Prostate gland (tissue), 2 donors: ENCODE data around the gene SPAG9.

Experiments
- POLR2A ChIP-seq: fragments of 450-650 bp; IDR thresholded peaks from one replicate; pipeline ENCODE4 v1.6.1; 2016; ENCODE audit warnings: antibody characterized with exemption, mild to moderate bottlenecking
- POLR2AphosphoS5 ChIP-seq: sonication (generic); formaldehyde crosslinking; IDR thresholded peaks from one replicate; pipeline ENCODE4 v1.6.1; 2017; ENCODE audit warnings: antibody characterized with exemption
- TF ChIP-seq, protein P1 (sequence below), 4 experiments: fragments of 200-600 bp in 2 of 4; fragments of 450-650 bp in 2 of 4; sonication (generic) in 2 of 4; IDR thresholded peaks; 1 replicate in 3 of 4; 2 replicates in 1 of 4; pipeline ENCODE4 v1.5.1; 2016 to 2019; ENCODE audit warnings: antibody characterized with exemption in 4 of 4, mild to moderate bottlenecking in 2 of 4, moderate library complexity in 2 of 4

DNA sequence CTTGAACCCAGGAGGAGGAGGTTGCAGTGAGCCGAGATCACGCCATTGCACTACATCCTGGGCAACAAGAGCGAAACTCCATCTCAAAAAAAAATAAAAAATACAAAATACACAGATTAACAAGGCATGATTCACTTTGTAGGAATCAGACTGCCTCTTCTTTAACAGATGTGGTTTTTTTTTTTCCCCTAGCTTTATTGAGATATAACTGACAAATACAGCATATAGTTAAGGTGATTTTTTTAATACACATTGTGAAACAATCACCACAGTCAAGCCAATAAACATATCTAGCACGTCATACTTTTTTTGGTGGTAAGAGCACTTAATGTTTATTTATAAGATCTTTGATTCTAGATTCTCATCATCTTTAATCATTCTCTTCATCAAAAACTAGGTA, 87.8 kb downstream of the SPAG9 start:
- TF ChIP-seq POLR2A, result no peak
- TF ChIP-seq, protein P1, sequence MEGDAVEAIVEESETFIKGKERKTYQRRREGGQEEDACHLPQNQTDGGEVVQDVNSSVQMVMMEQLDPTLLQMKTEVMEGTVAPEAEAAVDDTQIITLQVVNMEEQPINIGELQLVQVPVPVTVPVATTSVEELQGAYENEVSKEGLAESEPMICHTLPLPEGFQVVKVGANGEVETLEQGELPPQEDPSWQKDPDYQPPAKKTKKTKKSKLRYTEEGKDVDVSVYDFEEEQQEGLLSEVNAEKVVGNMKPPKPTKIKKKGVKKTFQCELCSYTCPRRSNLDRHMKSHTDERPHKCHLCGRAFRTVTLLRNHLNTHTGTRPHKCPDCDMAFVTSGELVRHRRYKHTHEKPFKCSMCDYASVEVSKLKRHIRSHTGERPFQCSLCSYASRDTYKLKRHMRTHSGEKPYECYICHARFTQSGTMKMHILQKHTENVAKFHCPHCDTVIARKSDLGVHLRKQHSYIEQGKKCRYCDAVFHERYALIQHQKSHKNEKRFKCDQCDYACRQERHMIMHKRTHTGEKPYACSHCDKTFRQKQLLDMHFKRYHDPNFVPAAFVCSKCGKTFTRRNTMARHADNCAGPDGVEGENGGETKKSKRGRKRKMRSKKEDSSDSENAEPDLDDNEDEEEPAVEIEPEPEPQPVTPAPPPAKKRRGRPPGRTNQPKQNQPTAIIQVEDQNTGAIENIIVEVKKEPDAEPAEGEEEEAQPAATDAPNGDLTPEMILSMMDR (IDR thresholded peaks at IDR 0.05), result no peak
- TF ChIP-seq POLR2AphosphoS5, result no peak
